GM12878 (cell line): ENCODE measurements around the gene CSRP3. TPM values are rescaled to one million over a fixed set of nuclear protein-coding genes. Genes with fewer than 3 reads are reported as not detected.

Experiments used
- ATAC-seq: fragments of 200-7000 bp; cut with Tn5 transposase; 3 replicates; pipeline ENCODE4 v1.9.1; 2020; ENCODE audit warnings: mild to moderate bottlenecking, moderate library complexity
- BruUV-seq: library from RNA; stranded (reverse); fragments of 400-500 nt; replicated peaks from 2 replicates; lab custom pipeline; 2021; lab: Mats Ljungman, UMichigan
- CTCF ChIA-PET: fragments of 300-600 bp; sonication (Branson Sonifier 250); formaldehyde crosslinking; extraction: SDS; loops from one replicate; lab custom pipeline; 2021; ENCODE audit warnings: inconsistent platforms; lab: Yijun Ruan, JAX
- POLR2A ChIA-PET: fragments of 350-600 bp; formaldehyde crosslinking; extraction: SDS; loops from one replicate; lab custom pipeline; 2021; ENCODE audit warnings: inconsistent platforms; lab: Charles Lee
- RAD21 ChIA-PET: fragments of 300-600 bp; sonication (Branson Sonifier 250); formaldehyde crosslinking; loops from one replicate; lab custom pipeline; 2023; ENCODE audit warnings: antibody characterized with exemption; ENCODE audit not compliant: unreplicated experiment; lab: Charles Lee
- SMC1A ChIA-PET: fragments of 300-600 bp; sonication (Branson Sonifier 250); formaldehyde crosslinking; loops from one replicate; lab custom pipeline; 2023; ENCODE audit not compliant: unreplicated experiment, uncharacterized antibody; lab: Charles Lee
- DNase-seq: peaks from one replicate; pipeline ENCODE4 v3.0.0-alpha.2; 2011; ENCODE audit warnings: low read depth, low spot score
- FAIRE-seq: peaks from 3 replicates; lab custom pipeline; 2011; peaks lifted over from hg19 to GRCh38; lab: Jason Lieb, UNC
- H2AFZ ChIP-seq: 2 replicates; pipeline ENCODE4 v1.6.0; 2011; ENCODE audit warnings: low read depth, low read length, control low read depth; ENCODE audit not compliant: control insufficient read depth
- H3K27ac ChIP-seq: 2 replicates; pipeline ENCODE4 v1.5.1; 2011; ENCODE audit warnings: control low read depth; ENCODE audit not compliant: control insufficient read depth, insufficient read depth
- H3K27me3 ChIP-seq, 2 experiments: replicated peaks in 1 of 2; 2 replicates each; pipeline versions ENCODE4 v1.6.0 to v1.6.1; 2011; ENCODE audit warnings: low read length in 1 of 2; ENCODE audit not compliant: control insufficient read depth in 2 of 2, insufficient read depth in 2 of 2
- H3K36me3 ChIP-seq, 2 experiments: 2 replicates each; pipeline ENCODE4 v1.5.1; 2011; ENCODE audit warnings: low read length in 1 of 2; ENCODE audit not compliant: control insufficient read depth in 2 of 2, insufficient read depth in 2 of 2
- H3K4me1 ChIP-seq: 2 replicates; pipeline ENCODE4 v1.6.1; 2011; ENCODE audit warnings: mild to moderate bottlenecking, low read length, moderate library complexity, mixed read lengths; ENCODE audit not compliant: control insufficient read depth, insufficient read depth
- H3K4me2 ChIP-seq: 2 replicates; pipeline ENCODE4 v1.6.0; 2011; ENCODE audit warnings: control low read depth; ENCODE audit not compliant: control insufficient read depth, insufficient read depth
- H3K4me3 ChIP-seq: fragments of 200-600 bp; sonication (generic); 2 replicates; pipeline ENCODE4 v1.5.1; 2016
- H3K79me2 ChIP-seq: 2 replicates; pipeline ENCODE4 v1.6.0; 2011; ENCODE audit warnings: low read length; ENCODE audit not compliant: control insufficient read depth, insufficient read depth
- H3K9ac ChIP-seq: 2 replicates; pipeline ENCODE4 v1.8.0; 2011; ENCODE audit warnings: low read length, control low read depth, mixed read lengths; ENCODE audit not compliant: control insufficient read depth, insufficient read depth
- H3K9me3 ChIP-seq: replicated peaks from 3 replicates; pipeline ENCODE4 v1.5.1; 2011; ENCODE audit warnings: mild to moderate bottlenecking, low read length; ENCODE audit not compliant: control insufficient read depth, insufficient read depth
- H4K20me1 ChIP-seq: 2 replicates; pipeline ENCODE4 v1.6.0; 2011; ENCODE audit not compliant: control insufficient read depth, insufficient read depth
- FOS ChIP-seq: IDR thresholded peaks from 3 replicates; pipeline ENCODE4 v1.6.1; 2011; ENCODE audit warnings: borderline replicate concordance; ENCODE audit not compliant: insufficient read length; ENCODE audit errors: extremely low read depth
- FOXK2 ChIP-seq: fragments of 450-650 bp; IDR thresholded peaks from 2 replicates; pipeline ENCODE4 v1.6.1; 2017; ENCODE audit warnings: mild to moderate bottlenecking, moderate library complexity
- HDAC6 ChIP-seq: fragments of 200-600 bp; sonication (generic); IDR thresholded peaks from one replicate; pipeline ENCODE4 v1.8.0; 2017; ENCODE audit warnings: antibody characterized with exemption; ENCODE audit not compliant: unreplicated experiment
- PRDM15 ChIP-seq: fragments of 450-650 bp; formaldehyde crosslinking; IDR thresholded peaks from 2 replicates; pipeline ENCODE4 v1.4.0; 2020; ENCODE audit warnings: mild to moderate bottlenecking, moderate library complexity
- RAD21 ChIP-seq: IDR thresholded peaks from 2 replicates; pipeline ENCODE4 v1.6.1; 2011; ENCODE audit warnings: mild to moderate bottlenecking, low read depth, low read length, moderate library complexity; ENCODE audit not compliant: insufficient read depth
- RELB ChIP-seq: fragments of 450-650 bp; IDR thresholded peaks from 2 replicates; pipeline ENCODE4 v1.6.1; 2017; ENCODE audit warnings: low read depth, mild to moderate bottlenecking, moderate library complexity
- SIX5 ChIP-seq: IDR thresholded peaks from 2 replicates; pipeline ENCODE4 v1.6.1; 2011; ENCODE audit warnings: mild to moderate bottlenecking, low read depth, low read length, moderate library complexity; ENCODE audit not compliant: severe bottlenecking
- TCF3 ChIP-seq: IDR thresholded peaks from 2 replicates; pipeline ENCODE4 v1.6.1; 2012; ENCODE audit warnings: low read depth, mild to moderate bottlenecking, low read length, borderline replicate concordance; ENCODE audit not compliant: insufficient read depth
- ZBED1 ChIP-seq: IDR thresholded peaks from 2 replicates; pipeline ENCODE4 v1.6.1; 2016; ENCODE audit warnings: borderline replicate concordance
- WGBS: methylation state at CpG from one replicate; pipeline ENCODE4 v1.1.6; 2016; ENCODE audit warnings: low lambda C conversion rate; ENCODE audit not compliant: insufficient replicate concordance, insufficient coverage; ENCODE audit errors: missing lambda C conversion rate; 5-methylcytosine and 5-hydroxymethylcytosine counted together
- in situ Hi-C: fragments of 300-500 bp; cut with MboI; formaldehyde crosslinking; loops from 9 replicates; pipeline ENCODE4 v1.14.3; 2018; ENCODE audit warnings: mixed read lengths
- intact Hi-C: fragments of 100-400 bp; cut with micrococcal nuclease; formaldehyde crosslinking; loops from one replicate; pipeline ENCODE4 v1.14.2; 2022; ENCODE audit not compliant: unreplicated experiment
- polyA plus RNA-seq, 11 experiments: library from polyadenylated mRNA; depleted of rRNA in 4 of 11; unstranded in 6 of 11; stranded (reverse) in 5 of 11; fragments of >200 nt; fragmentation: Nextera tagmentation in 4 of 11; fragmentation: Illumina TruSeq in 1 of 11; extraction: Ambion mirVana in 4 of 11; extraction: Trizol in 1 of 11; gene quantifications; 1 replicate in 1 of 11; 2 replicates in 10 of 11; pipeline versions ENCODE4 v1.2.1 to v1.2.3, GENCODE V29; 2011 to 2016; ENCODE audit warnings: inconsistent platforms in 2 of 11, missing spikeins in 2 of 11, low read depth in 1 of 11
- total RNA-seq, 4 experiments: library from RNA; depleted of rRNA in 3 of 4; stranded (reverse); fragments of >200 nt in 3 of 4; fragmentation: Illumina TruSeq in 1 of 4; extraction: Trizol in 1 of 4; gene quantifications; 2 replicates each; pipeline versions ENCODE4 v1.2.1 to v1.2.3, GENCODE V29; 2013 to 2021

The CSRP3 gene
- total and polyA plus RNA-seq, 10 of the 15 experiments (the other 5 are each of a cell fraction or from before 2014, with no cell fraction given), result not detected

GRCh38 chr11:19226378-19227195 lies 24.8 kb upstream of the CSRP3 start:
- POLR2A ChIA-PET, result no interaction called here
- RAD21 ChIA-PET, result no interaction called here
- no TSS peak for BruUV-seq

More at GRCh38 chr11:19226378-19227195, 24.8 kb upstream of the CSRP3 start:
- no peak for ATAC-seq
- ChIA-PET CTCF (interaction anchor here (1.4 kb wide), 1 partner anchor 30 kb away, joined by 3 read pairs; no protein-coding TSS in a partner anchor), SMC1A (no interaction called here)
- Histone ChIP-seq H3K9ac (no peak overlapping the region), H3K27ac (no peak overlapping the region), H3K4me2 (no peak overlapping the region), H2AFZ (no peak overlapping the region), H3K36me3 (peaks cover 9 to 13% of the 10 kb centered on the region in 2 experiments), H3K27me3 (no peaks in the 10 kb centered on the region), H3K4me3 (no peak overlapping the region), H3K79me2 (no peaks in the 10 kb centered on the region), H4K20me1 (no peaks in the 10 kb centered on the region), H3K9me3 (no peaks in the 10 kb centered on the region), H3K4me1 (no peaks in the 10 kb centered on the region)
- in situ Hi-C loops, result no loop called here
- intact Hi-C loops, result no loop called here
- DNase-seq, result no peak
- FAIRE-seq, result no peak
- over 99% methylated on average over 6 of the region's 6 CpGs for WGBS
- no peak for TF ChIP-seq HDAC6
- no peak for TF ChIP-seq FOXK2
- TF ChIP-seq ZBED1, result no peak
- no peak for TF ChIP-seq PRDM15 (CRISPR knock-in tag)
- TF ChIP-seq FOS, result no peak
- TF ChIP-seq RELB, result no peak
- no peak for TF ChIP-seq TCF3
- TF ChIP-seq RAD21, result no peak
- TF ChIP-seq SIX5, result no peak
